HFF-Myc (cell line): ENCODE results near the gene PRR14.

Experiments
- DNase-seq: peaks from one replicate; pipeline ENCODE4 v3.0.0-alpha.2; 2011; ENCODE audit warnings: low read depth; ENCODE audit errors: extremely low read depth
- H3K4me3 ChIP-seq: replicated peaks from 2 replicates; pipeline ENCODE4 v1.5.1; 2011; ENCODE audit warnings: low read depth, mild to moderate bottlenecking, control low read depth, low read length
- CTCF ChIP-seq: IDR thresholded peaks from 2 replicates; pipeline ENCODE4 v1.5.1; 2012; ENCODE audit warnings: mild to moderate bottlenecking, low read depth, low read length, control low read depth; ENCODE audit errors: missing control alignments

Gene PRR14

GRCh38 chr16:30665830-30666190 lies 15.1 kb downstream of the PRR14 start:
- no peak for DNase-seq
- TF ChIP-seq CTCF, result no peak
- no peak overlapping the region for H3K4me3 ChIP-seq

GRCh38 chr16:30666681-30667080 lies 15.9 kb downstream of the PRR14 start:
- H3K4me3 ChIP-seq, result no peak overlapping the region
- TF ChIP-seq CTCF, result no peak
- no peak for DNase-seq

GRCh38 chr16:30667361-30667905 lies 16.7 kb downstream of the PRR14 start:
- no peak for TF ChIP-seq CTCF

GRCh38 chr16:30668393-30668792 lies 17.6 kb downstream of the PRR14 start:
- no peak for TF ChIP-seq CTCF
- no peak for DNase-seq

More at GRCh38 chr16:30667361-30667905, 16.7 kb downstream of the PRR14 start:
- no peak for DNase-seq
- no peak overlapping the region for H3K4me3 ChIP-seq

GRCh38 chr16:30669026-30669902 lies 18.5 kb downstream of the PRR14 start:
- no peak overlapping the region for H3K4me3 ChIP-seq
- no peak for DNase-seq
- TF ChIP-seq CTCF, result no peak

More at GRCh38 chr16:30668393-30668792, 17.6 kb downstream of the PRR14 start:
- no peak overlapping the region for H3K4me3 ChIP-seq

GRCh38 chr16:30669903-30670824 lies 19.4 kb downstream of the PRR14 start:
- no peak overlapping the region for H3K4me3 ChIP-seq
- TF ChIP-seq CTCF, result no peak
- no peak for DNase-seq
